Keratinocyte (primary cell): Measurements from ENCODE around the gene COL8A2. TPM values are rescaled to one million over a fixed set of nuclear protein-coding genes. Genes with fewer than 3 reads are reported as not detected.
A peak's percentile ranks its signal among the peaks of the same experiment; 100 is the strongest.

Experiments
- DNase-seq: peaks from one replicate; pipeline ENCODE4 v3.0.0-alpha.2; 2011; ENCODE audit warnings: low read depth, missing footprints, low spot score
- FAIRE-seq: peaks from 2 replicates; lab custom pipeline; 2011; peaks lifted over from hg19 to GRCh38; lab: Jason Lieb, UNC
- H2AFZ ChIP-seq: 2 replicates; pipeline ENCODE4 v1.6.0; 2012; ENCODE audit warnings: low read length, control low read depth, inconsistent platforms; ENCODE audit not compliant: control insufficient read depth
- H3K27ac ChIP-seq: 2 replicates; pipeline ENCODE4 v1.5.1; 2011; ENCODE audit warnings: low read length; ENCODE audit not compliant: control insufficient read depth, insufficient read depth
- H3K27me3 ChIP-seq: 3 replicates; pipeline ENCODE4 v1.6.0; 2011; ENCODE audit warnings: low read length; ENCODE audit not compliant: control insufficient read depth, insufficient read depth; ENCODE audit errors: extremely low read depth
- H3K36me3 ChIP-seq, 2 experiments: 2 replicates in 1 of 2; 3 replicates in 1 of 2; pipeline ENCODE4 v1.5.1; 2011; ENCODE audit warnings: low read length in 2 of 2, mild to moderate bottlenecking in 1 of 2; ENCODE audit not compliant: control insufficient read depth in 2 of 2, insufficient read depth in 2 of 2; ENCODE audit errors: extremely low read depth in 1 of 2
- H3K4me1 ChIP-seq: 3 replicates; pipeline ENCODE4 v1.5.1; 2011; ENCODE audit warnings: low read length; ENCODE audit not compliant: control insufficient read depth, insufficient read depth; ENCODE audit errors: extremely low read depth
- H3K4me2 ChIP-seq: 3 replicates; pipeline ENCODE4 v1.6.0; 2011; ENCODE audit warnings: low read depth, low read length; ENCODE audit not compliant: control insufficient read depth, insufficient read depth; ENCODE audit errors: extremely low read depth
- H3K4me3 ChIP-seq, 3 experiments: fragments of 200-600 bp in 1 of 3; sonication (generic) in 1 of 3; 2 replicates in 2 of 3; 3 replicates in 1 of 3; pipeline ENCODE4 v1.5.1; 2011 to 2016; ENCODE audit warnings: low read length in 3 of 3, mild to moderate bottlenecking in 3 of 3, control low read depth in 2 of 3, inconsistent platforms in 1 of 3, low read depth in 1 of 3, mixed read lengths in 1 of 3, mixed run types in 1 of 3, moderate library complexity in 1 of 3; ENCODE audit not compliant: control insufficient read depth in 2 of 3, insufficient read depth in 2 of 3; ENCODE audit errors: extremely low read depth in 1 of 3
- H3K79me2 ChIP-seq: 2 replicates; pipeline ENCODE4 v1.6.0; 2012; ENCODE audit warnings: low read length; ENCODE audit not compliant: control insufficient read depth, insufficient read depth
- H3K9ac ChIP-seq: 3 replicates; pipeline ENCODE4 v1.6.0; 2011; ENCODE audit warnings: low read length; ENCODE audit not compliant: control insufficient read depth, insufficient read depth; ENCODE audit errors: extremely low read depth
- H3K9me1 ChIP-seq: 3 replicates; pipeline ENCODE4 v1.6.0; 2011; ENCODE audit warnings: low read length; ENCODE audit not compliant: control insufficient read depth, insufficient read depth; ENCODE audit errors: extremely low read depth
- H3K9me3 ChIP-seq: 2 replicates; pipeline ENCODE4 v1.5.1; 2012; ENCODE audit warnings: low read depth, low read length; ENCODE audit not compliant: control insufficient read depth
- H4K20me1 ChIP-seq: 3 replicates; pipeline ENCODE4 v1.6.0; 2011; ENCODE audit warnings: low read length; ENCODE audit not compliant: control insufficient read depth, insufficient read depth; ENCODE audit errors: extremely low read depth
- EZH2 ChIP-seq: IDR thresholded peaks from one replicate; pipeline ENCODE4 v1.6.1; 2012; ENCODE audit warnings: inconsistent platforms, mild to moderate bottlenecking, low read length, moderate library complexity
- dilution Hi-C: fragments of 300-500 bp; cut with MboI; formaldehyde crosslinking; loops from one replicate; pipeline ENCODE4 v1.7.0; 2020; ENCODE audit warnings: low sequenced_read_pairs; ENCODE audit not compliant: extremely low pct_ligation_motif_present
- polyA minus RNA-seq, 3 experiments: library from RNA; depleted of rRNA, polyadenylated mRNA; stranded (reverse); fragments of >200 nt; gene quantifications; 1 replicate in 1 of 3; 2 replicates in 1 of 3; 3 replicates in 1 of 3; pipeline ENCODE4 v1.2.3, GENCODE V29; 2011
- polyA plus RNA-seq, 5 experiments: library from polyadenylated mRNA; depleted of rRNA in 3 of 5; stranded (reverse) in 3 of 5; stranded (forward) in 1 of 5; unstranded in 1 of 5; fragments of >200 nt; gene quantifications; 1 replicate in 1 of 5; 2 replicates in 3 of 5; 3 replicates in 1 of 5; pipeline versions ENCODE4 v1.2.1 to v1.2.3, GENCODE V29; 2011 to 2012; ENCODE audit warnings: missing spikeins in 2 of 5, low read depth in 1 of 5, low replicate concordance in 1 of 5
- TF ChIP-seq, protein P1 (sequence below), 3 experiments: IDR thresholded peaks in 1 of 3; conservative IDR thresholded peaks in 1 of 3; optimal IDR thresholded peaks in 1 of 3; 2 replicates in 2 of 3; 3 replicates in 1 of 3; pipeline versions ENCODE3 to v1.5.1; 2011; ENCODE audit warnings: low read length in 3 of 3, mild to moderate bottlenecking in 3 of 3, moderate library complexity in 2 of 3, control low read depth in 1 of 3, inconsistent platforms in 1 of 3; ENCODE audit not compliant: insufficient read depth in 2 of 3; ENCODE audit errors: extremely low read depth in 1 of 3

The COL8A2 gene
- polyA plus RNA-seq: 0.09 to 0.28 TPM (median 0.23 TPM) in 3 replicates
- 0.06 TPM for polyA plus RNA-seq (2011; ENCODE audit: low read depth)
- 0.05 and 0.06 TPM in 2 replicates for polyA plus RNA-seq (2011; cell fraction: cytosol; rRNA removed)
- polyA plus RNA-seq (2011; cell fraction: nucleus; rRNA removed): 0.38 and 0.63 TPM in 2 replicates
- 0.18 and 0.39 TPM in 2 replicates for polyA plus RNA-seq (2012; ENCODE audit: low replicate concordance)
- 0.06 to 1.1 TPM (median 0.30 TPM) in 3 replicates for polyA minus RNA-seq
- not detected for polyA minus RNA-seq (2011; cell fraction: cytosol; rRNA and poly(A)+ RNA removed)
- 0.53 and 0.54 TPM in 2 replicates for polyA minus RNA-seq (2011; cell fraction: nucleus; rRNA and poly(A)+ RNA removed)

GRCh38 chr1:36125129-36125991, at the start of gene COL8A2:
COL8A2 (minus strand) TSS chr1:36125222; CDS start chr1:36100242, 24,980 bp downstream.
- peak within 1 kb of the TSS in 1 of 3 experiments; percentile 2 for H3K4me3 ChIP-seq
- peak within 1 kb of the TSS; percentile 4 for H3K9ac ChIP-seq
- H3K4me2 ChIP-seq: peak within 1 kb of the TSS; percentile 12
- H4K20me1 ChIP-seq: no peaks in the 10 kb centered on the region
- H3K36me3 ChIP-seq: no peaks in the 10 kb centered on the region
- no peaks in the 10 kb centered on the region for H3K9me3 ChIP-seq
- no peak for FAIRE-seq
- H3K79me2 ChIP-seq: no peaks in the 10 kb centered on the region
- TF ChIP-seq, protein P1, sequence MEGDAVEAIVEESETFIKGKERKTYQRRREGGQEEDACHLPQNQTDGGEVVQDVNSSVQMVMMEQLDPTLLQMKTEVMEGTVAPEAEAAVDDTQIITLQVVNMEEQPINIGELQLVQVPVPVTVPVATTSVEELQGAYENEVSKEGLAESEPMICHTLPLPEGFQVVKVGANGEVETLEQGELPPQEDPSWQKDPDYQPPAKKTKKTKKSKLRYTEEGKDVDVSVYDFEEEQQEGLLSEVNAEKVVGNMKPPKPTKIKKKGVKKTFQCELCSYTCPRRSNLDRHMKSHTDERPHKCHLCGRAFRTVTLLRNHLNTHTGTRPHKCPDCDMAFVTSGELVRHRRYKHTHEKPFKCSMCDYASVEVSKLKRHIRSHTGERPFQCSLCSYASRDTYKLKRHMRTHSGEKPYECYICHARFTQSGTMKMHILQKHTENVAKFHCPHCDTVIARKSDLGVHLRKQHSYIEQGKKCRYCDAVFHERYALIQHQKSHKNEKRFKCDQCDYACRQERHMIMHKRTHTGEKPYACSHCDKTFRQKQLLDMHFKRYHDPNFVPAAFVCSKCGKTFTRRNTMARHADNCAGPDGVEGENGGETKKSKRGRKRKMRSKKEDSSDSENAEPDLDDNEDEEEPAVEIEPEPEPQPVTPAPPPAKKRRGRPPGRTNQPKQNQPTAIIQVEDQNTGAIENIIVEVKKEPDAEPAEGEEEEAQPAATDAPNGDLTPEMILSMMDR (optimal IDR thresholded peaks at IDR 0.05 in 1 of 3, IDR thresholded peaks at IDR 0.05 in 1 of 3, conservative IDR thresholded peaks at IDR 0.05 in 1 of 3; ENCODE audit: extremely low read depth in 1 of 3, insufficient read depth in 2 of 3, low read length in 3 of 3): no peak
- peak; percentile 65 for TF ChIP-seq EZH2
- no peaks in the 10 kb centered on the region for H3K9me1 ChIP-seq
- H2AFZ ChIP-seq: peak within 1 kb of the TSS; percentile 30
- no peak for DNase-seq
- dilution Hi-C loops: no loop called here
- H3K27ac ChIP-seq: no peak within 1 kb of the TSS
- peaks cover 28% of the 10 kb centered on the region for H3K27me3 ChIP-seq
- H3K4me1 ChIP-seq: peaks cover 8% of the 10 kb centered on the region

DNA sequence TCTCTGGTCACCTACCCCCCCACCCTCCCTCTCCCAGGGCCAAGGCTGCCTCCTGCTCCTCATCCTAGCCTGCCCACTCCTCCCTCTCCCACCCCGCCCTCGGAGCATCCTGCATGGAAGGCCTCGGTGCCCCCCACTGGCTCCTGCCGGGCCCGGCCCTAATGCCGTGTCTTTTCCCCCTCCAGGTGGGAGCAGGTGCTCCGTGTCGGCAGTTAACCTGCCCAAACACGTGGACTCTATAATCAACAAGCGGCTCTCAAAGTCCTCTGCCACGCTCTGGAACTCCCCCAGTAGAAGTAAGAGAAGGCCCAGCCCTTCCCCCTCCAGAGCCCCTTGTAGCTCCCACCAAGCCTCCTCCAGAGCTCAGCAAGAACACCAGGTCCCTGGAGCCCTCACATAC, 49.7 kb upstream of the COL8A2 start:
- Histone ChIP-seq H3K4me3 (no peak overlapping the region), H2AFZ (no peak overlapping the region), H3K4me2 (no peak overlapping the region), H3K79me2 (peaks cover 59% of the 10 kb centered on the region), H3K9me3 (no peaks in the 10 kb centered on the region), H3K27me3 (no peaks in the 10 kb centered on the region), H3K9me1 (no peaks in the 10 kb centered on the region), H3K4me1 (peaks cover 58% of the 10 kb centered on the region), H3K36me3 (peaks cover 50 to 61% of the 10 kb centered on the region in 2 experiments), H4K20me1 (peaks cover 8% of the 10 kb centered on the region), H3K27ac (peak overlapping the region; percentile 55), H3K9ac (peak overlapping the region; percentile 12)
- FAIRE-seq: no peak
- no peak for TF ChIP-seq EZH2
- TF ChIP-seq, protein P1 (optimal IDR thresholded peaks at IDR 0.05 in 1 of 3, IDR thresholded peaks at IDR 0.05 in 1 of 3, conservative IDR thresholded peaks at IDR 0.05 in 1 of 3; ENCODE audit: extremely low read depth in 1 of 3, insufficient read depth in 2 of 3, low read length in 3 of 3): no peak
- dilution Hi-C loops: no loop called here
- no peak for DNase-seq
